ENCODE data around the gene RASA3.

DNA sequence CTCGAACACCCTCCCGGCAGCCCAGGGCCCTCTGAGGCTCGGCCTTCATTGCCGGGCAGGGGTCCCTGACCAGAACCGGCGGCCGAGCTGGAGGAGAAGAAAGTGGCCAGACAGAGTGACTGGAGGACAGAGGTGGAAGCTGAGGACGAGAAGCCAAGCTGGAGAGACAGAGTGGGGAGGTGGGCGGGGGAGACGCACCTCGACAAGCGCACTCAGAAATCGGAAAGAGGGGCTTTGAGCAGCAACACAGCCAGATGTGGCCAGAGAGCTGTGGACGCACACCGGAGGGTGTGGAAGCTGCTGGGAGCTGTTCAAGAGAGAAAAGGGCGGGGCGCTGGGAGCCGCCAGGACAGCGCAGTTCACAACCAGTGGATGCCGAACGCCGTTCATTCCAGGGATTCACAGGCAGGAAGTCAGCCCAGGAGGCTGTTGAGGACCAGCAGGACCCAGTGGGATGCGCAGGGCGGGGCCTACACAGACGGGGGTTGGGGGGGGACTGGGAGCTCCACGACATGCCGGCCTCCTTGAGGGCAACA lies 130.3 kb downstream of the RASA3 start:
- TF ChIP-seq, protein P1, sequence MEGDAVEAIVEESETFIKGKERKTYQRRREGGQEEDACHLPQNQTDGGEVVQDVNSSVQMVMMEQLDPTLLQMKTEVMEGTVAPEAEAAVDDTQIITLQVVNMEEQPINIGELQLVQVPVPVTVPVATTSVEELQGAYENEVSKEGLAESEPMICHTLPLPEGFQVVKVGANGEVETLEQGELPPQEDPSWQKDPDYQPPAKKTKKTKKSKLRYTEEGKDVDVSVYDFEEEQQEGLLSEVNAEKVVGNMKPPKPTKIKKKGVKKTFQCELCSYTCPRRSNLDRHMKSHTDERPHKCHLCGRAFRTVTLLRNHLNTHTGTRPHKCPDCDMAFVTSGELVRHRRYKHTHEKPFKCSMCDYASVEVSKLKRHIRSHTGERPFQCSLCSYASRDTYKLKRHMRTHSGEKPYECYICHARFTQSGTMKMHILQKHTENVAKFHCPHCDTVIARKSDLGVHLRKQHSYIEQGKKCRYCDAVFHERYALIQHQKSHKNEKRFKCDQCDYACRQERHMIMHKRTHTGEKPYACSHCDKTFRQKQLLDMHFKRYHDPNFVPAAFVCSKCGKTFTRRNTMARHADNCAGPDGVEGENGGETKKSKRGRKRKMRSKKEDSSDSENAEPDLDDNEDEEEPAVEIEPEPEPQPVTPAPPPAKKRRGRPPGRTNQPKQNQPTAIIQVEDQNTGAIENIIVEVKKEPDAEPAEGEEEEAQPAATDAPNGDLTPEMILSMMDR (IDR thresholded peaks at IDR 0.05; ENCODE audit: insufficient read depth, low read depth, low read length) = no peak
- TF ChIP-seq EZH2 (IDR thresholded peaks at IDR 0.05; ENCODE audit: insufficient read depth, low read length) = no peak

All from astrocyte (in vitro differentiated cells and primary cell).